HEK293T (cell line): Measurements from ENCODE around the gene SH3RF3.

Experiments
- BHLHE40 ChIP-seq: fragments of 450-650 bp; IDR thresholded peaks from 2 replicates; pipeline ENCODE4 v1.6.1; 2016; ENCODE audit warnings: mild to moderate bottlenecking, moderate library complexity, borderline replicate concordance
- FOXA1 ChIP-seq: fragments of 450-650 bp; IDR thresholded peaks from 2 replicates; pipeline ENCODE4 v1.6.1; 2016; ENCODE audit warnings: mild to moderate bottlenecking
- FOXK2 ChIP-seq: fragments of 450-650 bp; IDR thresholded peaks from 2 replicates; pipeline ENCODE4 v1.6.1; 2016; ENCODE audit warnings: mild to moderate bottlenecking
- FOXM1 ChIP-seq: fragments of 450-650 bp; IDR thresholded peaks from 2 replicates; pipeline ENCODE4 v1.6.1; 2017; ENCODE audit warnings: mild to moderate bottlenecking, borderline replicate concordance
- HDGF ChIP-seq: fragments of 450-650 bp; IDR thresholded peaks from 2 replicates; pipeline ENCODE4 v1.6.1; 2017; ENCODE audit warnings: antibody characterized with exemption, borderline replicate concordance
- L3MBTL2 ChIP-seq: fragments of 450-650 bp; conservative IDR thresholded peaks from 2 replicates; pipeline ENCODE4 v1.6.1; 2016; ENCODE audit warnings: mild to moderate bottlenecking
- NFRKB ChIP-seq: fragments of 450-650 bp; IDR thresholded peaks from 2 replicates; pipeline ENCODE4 v1.6.1; 2016; ENCODE audit warnings: mild to moderate bottlenecking, moderate library complexity
- PKNOX1 ChIP-seq: fragments of 450-650 bp; IDR thresholded peaks from 2 replicates; pipeline ENCODE4 v1.6.1; 2016
- SP1 ChIP-seq: fragments of 450-650 bp; IDR thresholded peaks from 2 replicates; pipeline ENCODE4 v1.6.1; 2017

GRCh38 chr2:109500910-109501309, 371.9 kb downstream of the SH3RF3 start:
- TF ChIP-seq BHLHE40 (no peak), SP1 (no peak), PKNOX1 (no peak), NFRKB (no peak), L3MBTL2 (no peak), FOXK2 (no peak), FOXM1 (no peak), FOXA1 (no peak), HDGF (no peak)
